NK-92 (cell line): Measurements from ENCODE around the gene FBXW10B.
"Not testable (repeated sequence)": the region's sequence is repeated elsewhere in the genome, so short reads cannot be mapped to it uniquely, and the experiment has no call there.

Experiments
- DNase-seq: peaks from one replicate; lab custom pipeline; 2025; ENCODE audit not compliant: unreplicated experiment; lab: John Stamatoyannopoulos, UW

The FBXW10B gene

DNA sequence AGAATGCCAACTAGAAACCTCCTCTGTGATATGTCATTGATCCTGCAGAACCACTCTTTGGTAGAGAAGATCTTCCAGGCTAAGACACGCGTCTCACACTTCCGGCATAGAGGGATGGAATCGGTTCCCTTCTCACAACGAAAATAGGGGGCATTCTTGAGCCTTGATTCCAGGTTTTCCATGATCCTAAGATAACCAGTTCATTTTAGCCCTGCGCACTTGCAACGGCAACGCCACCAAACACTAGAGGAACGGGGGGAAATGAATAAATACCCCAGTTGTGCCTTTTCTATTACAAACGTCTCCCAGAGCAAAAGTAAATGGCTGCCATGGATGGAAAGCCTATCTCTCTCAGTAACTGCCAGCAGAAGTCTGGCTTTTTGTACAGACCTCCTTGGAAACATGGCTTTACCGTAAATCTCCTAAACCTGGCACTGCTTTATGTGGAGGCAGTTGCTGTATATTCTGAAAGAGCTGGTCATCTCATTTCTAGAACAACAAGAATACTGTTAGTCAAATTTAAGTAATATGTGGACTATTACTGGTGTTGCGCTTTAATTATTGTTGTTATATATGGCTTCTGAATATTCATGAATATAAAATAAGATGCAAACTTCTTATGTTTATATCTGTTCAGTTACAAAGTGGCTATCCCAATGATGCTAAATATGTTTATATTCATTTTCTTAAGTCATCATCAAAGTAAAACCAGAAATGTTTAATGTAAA, at the start of gene FBXW10B:
FBXW10B (minus strand) TSS at position 374 of the 728 bp plus-strand sequence; CDS start at position 182, 192 bp downstream.
- not testable (repeated sequence) for DNase-seq

GRCh38 chr17:15663691-15664090, 44.2 kb upstream of the FBXW10B start:
- DNase-seq: no peak

- DNase-seq: no peak
Observed at GRCh38 chr17:15663176-15663575, 43.7 kb upstream of the FBXW10B start.

GRCh38 chr17:15662681-15663080, 43.2 kb upstream of the FBXW10B start:
- no peak for DNase-seq

DNA sequence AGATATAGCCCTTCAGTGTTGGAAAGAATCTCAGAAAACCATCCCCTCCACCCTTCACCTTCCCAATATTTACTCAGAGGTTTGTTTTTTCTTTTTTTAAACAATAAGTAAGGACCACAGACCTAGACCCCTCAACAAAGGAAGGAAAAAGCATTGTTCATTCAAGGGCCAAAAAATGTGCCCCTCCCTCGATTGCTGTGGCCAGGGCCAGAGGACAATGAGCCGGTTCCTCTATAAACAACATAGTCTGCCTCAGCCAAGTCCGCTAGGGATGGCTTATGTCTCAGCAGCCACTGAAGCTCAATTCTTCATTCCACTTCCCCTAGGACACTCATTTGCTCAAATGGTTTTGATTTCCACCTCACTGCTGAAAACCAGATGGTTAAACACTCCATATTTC, 40.6 kb upstream of the FBXW10B start:
- DNase-seq: no peak

- DNase-seq: no peak
Observed at GRCh38 chr17:15659663-15660062, 40.2 kb upstream of the FBXW10B start.

- no peak for DNase-seq
Observed at GRCh38 chr17:15659236-15659635, 39.7 kb upstream of the FBXW10B start.

DNA sequence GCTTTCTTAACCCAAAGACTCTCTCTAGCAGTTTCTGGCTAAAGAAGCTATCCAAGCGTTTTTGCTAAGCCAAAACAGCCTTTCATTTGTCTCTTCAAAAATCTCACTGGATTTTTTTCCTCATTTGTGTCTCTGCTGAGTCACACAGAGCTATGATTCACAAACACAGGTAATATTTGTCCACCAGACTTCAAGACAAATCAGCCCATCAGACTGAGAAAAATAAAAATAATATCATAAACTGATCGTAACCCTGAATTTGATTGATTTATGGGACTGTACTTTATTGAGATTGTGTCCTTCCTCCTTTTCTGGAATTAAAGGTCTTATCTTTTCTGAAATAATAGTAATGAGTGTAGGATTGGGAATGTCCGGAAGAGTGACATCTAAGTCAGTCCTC, 38.8 kb upstream of the FBXW10B start:
- DNase-seq: no peak

DNA sequence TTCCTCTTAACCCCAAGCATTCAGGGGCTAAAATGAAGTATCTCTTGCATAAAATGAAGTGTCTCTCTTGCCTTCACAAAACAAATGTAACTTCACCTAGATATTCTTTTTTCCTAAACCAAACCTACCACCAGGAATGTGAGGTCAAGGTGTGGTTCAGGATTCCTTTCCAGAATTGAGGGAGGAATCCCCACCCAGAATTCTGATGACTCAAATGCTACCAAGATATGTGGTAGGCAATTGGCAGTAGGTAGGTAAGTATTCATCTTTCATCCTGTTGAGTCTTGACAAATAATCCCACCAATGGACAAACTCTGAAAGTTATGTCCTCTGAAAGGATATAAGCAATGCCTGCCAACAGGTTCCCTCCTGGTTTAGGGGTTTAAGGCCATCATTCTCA, 38.4 kb upstream of the FBXW10B start:
- no peak for DNase-seq

DNA sequence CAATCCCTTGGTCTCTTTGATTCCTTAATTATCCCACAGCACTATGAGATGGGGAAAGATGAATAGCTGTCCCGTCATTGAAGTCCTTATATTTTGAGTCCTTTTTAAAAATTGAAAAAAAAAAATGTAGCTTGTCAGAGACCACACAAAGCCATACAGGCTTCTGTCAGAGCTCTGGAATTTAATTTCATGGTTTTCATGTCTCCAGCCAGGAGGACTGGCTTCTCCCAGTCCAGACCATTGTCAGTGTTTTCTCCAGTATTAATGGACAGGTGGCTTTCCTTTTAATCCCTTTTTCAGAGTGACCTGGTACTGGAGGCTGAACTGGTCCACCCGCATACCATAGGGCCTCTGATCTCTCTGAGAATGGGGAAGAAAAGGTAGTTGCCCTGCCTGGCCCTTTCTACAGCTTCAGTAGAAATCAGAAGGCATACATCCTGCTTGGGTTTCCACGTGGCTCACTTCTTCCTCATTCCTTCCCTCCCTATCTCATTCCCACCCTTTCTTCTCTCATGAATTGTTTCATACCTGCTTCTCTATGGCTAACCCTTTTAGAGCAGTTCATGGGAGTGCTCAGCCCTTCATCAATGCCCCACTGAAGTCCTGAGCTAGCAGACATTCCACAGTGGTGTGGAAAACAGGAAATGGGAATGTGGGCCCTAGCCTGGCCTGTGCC, 35.5 kb upstream of the FBXW10B start:
- no peak for DNase-seq

DNA sequence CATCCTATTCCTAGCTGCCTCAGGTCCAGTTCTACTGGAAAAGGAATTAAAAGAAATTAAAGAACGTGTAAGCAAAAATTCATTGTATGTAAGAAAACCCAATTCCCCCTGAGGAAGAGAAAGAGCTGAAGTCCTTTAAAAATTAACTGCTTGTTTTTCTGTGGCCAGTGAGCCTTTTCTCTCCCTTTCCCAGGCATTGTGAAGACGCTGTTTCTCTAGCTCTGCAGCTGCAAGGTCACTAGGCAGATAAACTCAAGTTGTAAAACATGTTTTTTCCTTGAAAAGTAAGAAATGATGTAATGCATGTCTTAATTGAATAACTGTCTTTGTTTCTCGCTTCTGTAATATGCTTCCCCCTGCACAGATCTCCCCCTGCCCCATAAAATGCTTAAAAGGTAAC, 34.9 kb upstream of the FBXW10B start:
- DNase-seq: not testable (repeated sequence)

GRCh38 chr17:15652960-15653359, 33.5 kb upstream of the FBXW10B start:
- no peak for DNase-seq

- DNase-seq: no peak
Observed at GRCh38 chr17:15651583-15652110, 32.1 kb upstream of the FBXW10B start.

- no peak for DNase-seq
Observed at GRCh38 chr17:15650741-15651582, 31.5 kb upstream of the FBXW10B start.

GRCh38 chr17:15649861-15650421, 30.4 kb upstream of the FBXW10B start:
- DNase-seq: no peak

DNA sequence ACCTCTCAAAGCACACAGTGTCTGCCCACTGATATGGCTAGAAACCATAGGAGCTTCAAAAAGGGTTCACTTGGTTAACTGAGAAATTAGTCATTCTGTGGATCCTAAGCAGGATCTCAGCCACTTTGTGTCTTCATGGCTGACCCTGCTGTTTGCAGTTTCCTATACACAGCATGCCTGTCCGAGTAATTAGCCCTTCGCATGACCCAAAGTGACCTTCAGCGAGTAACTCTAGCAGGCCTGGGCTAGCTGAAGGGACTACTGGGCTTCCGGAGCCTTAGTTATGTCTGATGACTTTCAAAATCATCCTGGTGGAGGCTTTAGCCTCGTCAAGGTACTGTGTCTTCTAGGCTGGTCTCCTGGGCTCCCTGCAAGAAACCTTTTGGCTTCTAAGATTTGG, 28.9 kb upstream of the FBXW10B start:
- DNase-seq: no peak

- not testable (repeated sequence) for DNase-seq
Observed at GRCh38 chr17:15645942-15646312, 26.4 kb upstream of the FBXW10B start.

- not testable (repeated sequence) for DNase-seq
Observed at GRCh38 chr17:15645099-15645941, 25.8 kb upstream of the FBXW10B start.

GRCh38 chr17:15642505-15643251, 23.2 kb upstream of the FBXW10B start:
- DNase-seq: not testable (repeated sequence)
